HG03135 (cell line): ENCODE data around the gene SEL1L.
"Not testable (repeated sequence)": the region's sequence is repeated elsewhere in the genome, so short reads cannot be mapped to it uniquely, and the experiment has no call there.

ENCODE experiments used
- ATAC-seq: cut with Tn5 transposase; IDR thresholded peaks from one replicate; pipeline ENCODE4 v1.9.1; 2021; ENCODE audit warnings: mild to moderate bottlenecking, moderate library complexity; ENCODE audit not compliant: unreplicated experiment

The SEL1L gene

DNA sequence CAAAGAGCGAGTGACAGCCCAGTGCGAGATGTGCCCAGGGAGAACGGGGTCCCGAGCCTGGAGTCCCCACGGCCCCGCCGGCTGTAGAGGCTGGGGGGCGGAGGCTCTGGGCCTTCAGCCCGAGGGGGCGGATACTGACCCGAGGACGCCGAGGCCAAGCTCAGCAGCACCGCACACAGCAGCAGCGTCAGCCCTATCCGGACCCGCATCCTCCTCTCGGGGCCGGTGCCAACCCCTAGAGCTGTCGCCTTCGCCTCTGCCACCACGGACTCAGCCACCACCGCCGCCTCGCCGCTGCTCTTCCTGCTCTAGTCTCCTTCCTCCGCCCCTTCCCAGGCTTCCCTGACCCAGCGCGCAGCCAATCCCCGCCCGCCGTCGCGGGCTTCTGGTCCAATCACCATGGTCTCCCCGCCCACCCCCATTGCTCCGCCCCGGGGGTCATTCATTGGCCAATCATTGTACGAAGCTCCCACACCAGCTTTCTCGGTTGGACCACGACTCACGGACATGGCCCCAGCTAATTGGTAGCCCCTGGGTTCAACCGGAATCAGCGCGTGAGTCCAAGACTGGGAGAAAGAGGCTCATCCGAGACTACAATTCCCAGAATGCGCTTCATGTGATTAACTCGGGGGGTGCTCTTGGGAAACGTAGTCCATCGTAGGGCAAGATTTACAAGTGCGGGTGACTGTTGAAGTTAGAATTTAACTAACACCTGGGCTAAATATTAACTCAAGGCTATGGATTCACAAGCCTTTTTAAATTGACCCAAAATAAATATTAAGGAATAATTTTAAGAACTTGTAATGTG, at the start of gene SEL1L:
Gene SEL1L (minus strand): TSS at position 318 of the 808 bp plus-strand sequence. CDS start 109 bp downstream, at position 209.
- ATAC-seq, result peak; percentile 95

DNA sequence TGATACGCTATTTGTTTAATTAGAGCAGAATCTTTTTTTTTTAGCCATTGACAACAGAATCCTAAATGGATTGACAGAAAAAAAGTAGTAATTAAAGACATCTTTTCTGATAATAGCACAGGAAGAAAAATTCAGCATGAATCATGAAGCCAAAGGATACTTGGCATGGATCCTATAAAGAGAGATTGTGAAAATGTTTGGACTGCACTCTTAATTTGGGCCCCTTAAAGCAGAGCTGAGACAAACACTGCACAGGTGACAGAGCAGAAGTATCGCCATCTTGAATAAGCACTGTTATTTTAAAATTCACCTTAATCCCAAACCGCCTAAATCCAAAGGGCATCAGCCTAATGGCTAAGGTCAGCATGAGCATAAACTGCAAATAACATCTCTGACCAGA, 48.8 kb upstream of the SEL1L start:
- no peak for ATAC-seq

DNA sequence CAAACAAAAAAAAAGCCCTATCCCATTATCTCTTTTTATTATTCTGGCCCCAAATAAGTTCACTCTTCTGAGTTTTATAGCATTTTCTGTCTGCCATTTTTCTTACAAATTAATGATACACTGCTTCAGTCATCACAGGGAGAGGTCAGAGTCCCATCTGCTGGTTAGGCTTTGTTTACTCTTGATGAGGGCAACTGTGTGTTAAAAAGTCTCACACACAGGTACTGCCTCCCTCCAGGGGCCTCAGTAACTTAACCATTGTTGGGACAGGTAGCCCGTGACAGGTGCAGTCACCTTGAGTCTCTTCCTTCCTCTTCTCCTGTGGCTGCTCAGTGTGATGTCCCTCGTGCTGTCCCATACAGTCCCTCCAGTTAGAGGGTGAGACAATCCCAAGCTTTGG, 45.5 kb upstream of the SEL1L start:
- ATAC-seq, result no peak

DNA sequence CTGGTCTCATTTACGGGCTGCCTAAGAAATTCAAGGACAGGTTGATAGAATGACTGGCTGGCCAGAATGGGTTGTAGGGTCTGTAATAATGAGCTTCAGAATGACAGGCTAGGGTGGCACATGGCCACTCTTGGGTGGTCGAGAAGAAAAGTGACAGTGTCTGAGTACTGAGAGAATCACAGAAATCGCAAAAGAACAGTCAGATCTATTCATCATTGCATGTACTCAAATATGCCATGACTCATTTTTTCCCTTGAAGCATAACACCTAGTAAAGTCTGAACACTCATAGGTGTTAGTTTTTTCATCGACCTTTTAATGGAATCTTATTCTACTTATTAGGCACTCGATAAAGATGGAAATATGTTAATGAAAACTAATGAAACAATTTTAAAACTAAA, 37.8 kb upstream of the SEL1L start:
- ATAC-seq, result no peak

DNA sequence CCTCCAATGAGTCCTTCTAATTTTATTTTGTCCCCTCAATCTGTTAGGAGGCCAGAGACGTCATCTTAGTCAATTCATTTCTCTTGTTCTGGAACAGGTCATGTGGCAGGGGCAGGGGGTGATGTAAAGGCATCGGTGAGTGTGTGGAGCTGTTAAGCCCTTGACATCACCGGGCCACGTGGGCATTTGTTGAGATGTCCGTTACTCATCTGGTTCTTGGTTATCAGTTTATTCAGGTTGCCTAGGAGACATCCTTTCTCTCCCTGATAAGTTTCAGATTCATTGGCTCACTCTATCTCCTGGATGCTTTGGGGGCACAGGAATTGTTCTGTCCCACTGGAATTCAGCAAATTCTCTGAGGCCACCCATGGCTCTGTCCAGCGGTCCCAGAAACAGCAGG, 33.6 kb upstream of the SEL1L start:
- no peak for ATAC-seq

DNA sequence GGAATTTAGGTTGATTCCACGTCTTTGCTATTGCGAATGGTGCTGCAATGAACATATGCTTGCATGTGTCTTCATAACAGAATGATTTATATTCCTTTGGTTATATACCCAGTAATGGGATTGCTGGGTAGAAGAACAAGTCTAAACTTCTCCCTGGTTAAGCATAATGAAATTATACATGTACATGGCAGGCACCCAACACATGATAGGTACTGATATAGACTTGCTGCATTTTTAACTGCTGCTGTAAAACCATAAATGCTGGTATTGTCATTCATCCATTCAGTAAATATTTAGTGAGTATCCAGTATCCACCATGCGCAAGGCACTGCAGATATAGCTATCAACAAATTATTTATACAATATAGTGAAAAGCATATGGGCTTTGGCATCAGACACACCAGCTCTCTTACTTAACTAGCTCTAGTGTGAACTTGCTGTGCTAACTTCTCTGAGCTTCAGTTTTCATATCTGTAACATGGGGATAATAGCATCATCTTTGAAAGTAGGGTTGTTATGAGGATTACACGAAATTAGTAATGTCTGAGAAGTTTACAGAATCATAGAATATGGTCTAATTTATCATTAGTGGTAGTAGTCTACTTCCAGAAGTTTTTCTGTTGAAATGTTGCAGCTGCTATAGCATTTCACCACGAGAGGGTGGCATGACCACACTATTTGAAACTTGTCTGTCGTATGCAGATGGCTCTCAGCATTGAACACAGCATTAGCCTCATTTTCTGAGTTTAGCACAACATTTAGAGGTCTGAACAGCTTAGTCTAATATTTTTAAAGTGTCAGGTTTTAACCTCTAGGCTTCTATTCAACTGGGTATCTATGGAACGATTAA, 32.0 kb upstream of the SEL1L start:
- ATAC-seq, result no peak

DNA sequence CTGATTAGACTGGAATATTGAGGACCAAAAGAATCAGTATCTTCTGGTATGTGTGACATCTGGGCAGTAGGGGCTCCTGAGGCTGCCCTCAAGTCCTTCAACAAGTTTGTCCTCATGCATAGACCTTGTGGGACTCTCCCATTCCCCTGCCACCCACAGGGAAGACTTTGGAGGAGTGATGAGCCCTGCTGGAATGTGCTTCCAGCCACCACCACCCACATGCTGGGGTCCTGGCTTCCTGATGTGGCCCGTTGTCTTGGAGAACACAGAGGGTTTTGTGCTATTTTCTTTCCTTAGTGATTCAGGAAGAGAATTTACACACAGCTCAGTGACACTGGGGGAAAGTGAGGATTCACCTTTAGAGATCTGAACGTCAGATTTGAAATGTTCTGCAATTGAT, 29.2 kb upstream of the SEL1L start:
- ATAC-seq, result no peak

DNA sequence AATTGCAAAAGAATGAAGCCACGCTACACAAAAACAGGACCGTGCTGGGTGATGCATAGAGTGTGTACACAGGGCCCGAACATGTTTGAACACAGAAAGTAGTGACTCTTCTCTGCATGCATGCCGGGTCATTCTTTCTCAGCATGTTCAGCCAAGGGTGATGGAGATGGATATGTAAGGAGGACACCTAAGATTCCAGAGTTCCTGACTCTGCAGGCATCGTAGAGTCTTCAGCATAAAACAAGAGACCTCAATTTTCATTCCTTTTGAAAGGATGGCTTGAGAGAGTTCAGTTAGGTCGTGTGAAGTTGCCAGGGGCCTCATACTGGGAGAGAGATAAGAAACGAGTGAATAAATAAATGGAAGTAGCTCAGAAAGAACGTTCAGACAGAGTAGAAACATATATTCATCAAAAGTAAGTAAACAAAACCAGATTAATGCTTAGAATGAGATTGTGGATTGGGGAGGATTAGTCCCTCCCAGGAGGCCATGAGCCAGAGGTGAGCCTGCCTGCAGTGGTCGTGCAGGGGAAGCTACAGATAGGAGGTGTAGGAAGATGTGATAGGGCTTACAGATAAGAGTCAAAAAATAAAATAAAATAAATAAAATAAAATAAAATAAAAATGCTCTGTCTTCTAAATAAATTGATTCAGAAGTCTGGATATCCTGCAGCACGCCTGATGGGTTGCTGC, 27.6 kb upstream of the SEL1L start:
- no peak for ATAC-seq

DNA sequence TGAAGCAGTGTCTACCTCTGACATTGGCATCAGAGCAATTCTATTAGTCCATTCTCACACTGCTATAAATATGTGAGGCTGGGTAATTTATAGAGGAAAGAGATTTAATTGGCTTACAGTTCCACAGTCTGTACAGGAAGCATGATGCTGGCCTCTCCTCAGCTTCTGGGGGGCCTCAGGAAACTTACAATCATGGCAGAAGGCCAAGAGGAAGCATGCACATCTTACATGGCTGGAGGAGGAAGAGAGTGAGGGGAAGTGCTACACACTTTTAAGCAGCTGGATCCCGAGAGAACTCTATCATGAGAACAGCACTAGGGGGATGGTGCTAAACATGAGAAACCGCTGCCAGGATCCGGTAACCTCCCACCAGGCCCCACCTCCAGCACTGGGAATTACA, 25.7 kb upstream of the SEL1L start:
- no peak for ATAC-seq

DNA sequence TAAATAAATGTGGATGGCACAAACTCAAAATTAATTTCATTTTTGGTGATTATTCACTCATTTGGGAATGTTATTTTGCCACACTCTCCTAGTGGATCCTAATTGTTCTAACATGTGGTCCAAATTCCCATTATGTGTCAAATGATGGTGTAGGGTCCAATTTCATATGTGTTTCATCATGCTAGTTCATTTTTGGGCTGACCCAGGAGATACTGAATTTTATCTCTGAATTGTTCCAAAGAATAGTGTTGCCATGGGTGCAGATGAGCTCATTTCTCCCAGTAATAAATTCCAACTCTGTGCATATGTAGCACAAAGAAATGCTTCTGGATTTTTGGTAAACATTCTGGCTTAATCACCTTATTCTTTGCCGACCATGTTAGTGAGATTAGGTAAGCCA, 23.5 kb upstream of the SEL1L start:
- ATAC-seq, result no peak

DNA sequence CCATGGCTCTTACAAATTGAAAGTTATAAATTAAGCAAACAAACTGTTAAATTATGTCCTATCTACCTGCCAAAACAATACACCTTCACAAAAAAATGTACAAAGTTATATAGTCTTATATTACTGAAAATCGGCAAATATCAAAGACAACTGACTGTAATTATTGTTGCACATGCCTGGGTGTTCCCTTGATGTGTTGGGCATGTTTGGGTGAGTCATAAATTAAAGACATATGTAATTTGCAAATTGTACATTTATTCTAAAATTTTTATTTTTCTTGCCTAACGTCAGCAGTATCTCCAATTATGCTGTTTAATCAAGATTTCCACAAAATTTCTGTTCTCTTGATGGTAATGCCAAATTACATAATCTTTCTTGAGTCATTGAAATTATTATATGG, 22.0 kb upstream of the SEL1L start:
- ATAC-seq, result no peak

DNA sequence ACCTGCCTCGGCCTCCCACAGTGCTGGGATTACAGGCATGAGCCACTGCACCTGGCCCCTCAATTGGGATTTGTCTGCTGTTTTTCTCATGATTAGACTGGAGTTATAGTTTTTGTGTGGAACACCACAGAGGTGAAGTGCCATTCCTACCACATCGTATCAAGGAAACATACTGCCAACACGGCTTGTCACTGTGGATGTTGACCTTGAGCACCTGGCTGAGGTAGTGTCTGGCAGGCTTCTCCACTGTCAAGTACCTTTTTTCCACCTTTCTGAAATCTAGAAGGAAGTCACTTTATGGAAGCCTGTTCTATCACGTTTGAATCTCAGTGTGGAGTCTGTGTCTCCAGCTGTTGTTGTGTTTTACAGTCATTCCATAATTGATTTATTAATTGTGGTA, 21.4 kb upstream of the SEL1L start:
- no peak for ATAC-seq

DNA sequence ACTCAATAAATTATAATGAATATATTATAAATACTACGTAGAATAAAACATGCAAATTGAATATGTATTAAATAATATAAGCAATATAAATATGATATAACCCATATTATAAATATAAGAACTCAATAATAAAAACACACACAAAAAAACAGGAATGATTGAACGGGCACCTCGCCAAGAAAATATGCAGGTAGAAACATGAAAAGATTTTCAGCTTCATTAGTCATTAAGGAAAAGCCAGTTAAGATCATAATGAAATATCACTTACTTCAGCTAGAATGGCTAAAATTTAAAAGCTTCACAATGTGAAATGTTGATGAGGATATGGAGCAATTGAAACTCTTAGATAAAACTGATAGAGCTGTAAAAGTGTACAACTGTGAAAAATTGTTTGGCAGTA, 17.8 kb upstream of the SEL1L start:
- no peak for ATAC-seq

DNA sequence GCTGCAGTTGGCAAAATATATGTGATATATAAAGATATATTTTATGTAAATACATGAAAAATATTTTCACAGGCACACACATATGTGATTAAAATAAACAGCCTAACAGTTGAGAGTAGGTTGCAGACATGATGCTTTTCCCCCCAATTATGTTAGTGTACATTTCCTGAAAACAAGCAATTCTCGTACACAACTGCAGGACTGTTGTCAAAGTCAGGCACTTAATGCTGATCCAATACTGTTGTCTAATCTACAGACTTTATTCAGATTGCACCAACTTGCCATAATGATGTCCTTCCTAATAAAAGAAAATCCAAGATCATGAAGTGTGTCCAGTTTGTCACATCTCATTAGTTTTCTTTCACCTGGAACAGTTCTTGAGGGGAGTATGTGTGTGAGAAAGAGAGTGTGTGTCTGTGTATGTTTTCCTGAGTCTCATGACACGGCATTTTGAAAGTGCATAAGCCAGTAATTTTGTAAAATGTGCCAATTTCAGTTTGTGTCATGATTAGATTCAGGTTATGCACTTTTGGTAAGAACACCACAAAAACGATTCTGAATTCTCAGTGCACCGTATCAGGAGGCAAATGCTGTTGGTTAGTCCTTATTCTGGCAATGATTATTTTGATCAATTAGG, 16.5 kb upstream of the SEL1L start:
- ATAC-seq, result peak; percentile 84

DNA sequence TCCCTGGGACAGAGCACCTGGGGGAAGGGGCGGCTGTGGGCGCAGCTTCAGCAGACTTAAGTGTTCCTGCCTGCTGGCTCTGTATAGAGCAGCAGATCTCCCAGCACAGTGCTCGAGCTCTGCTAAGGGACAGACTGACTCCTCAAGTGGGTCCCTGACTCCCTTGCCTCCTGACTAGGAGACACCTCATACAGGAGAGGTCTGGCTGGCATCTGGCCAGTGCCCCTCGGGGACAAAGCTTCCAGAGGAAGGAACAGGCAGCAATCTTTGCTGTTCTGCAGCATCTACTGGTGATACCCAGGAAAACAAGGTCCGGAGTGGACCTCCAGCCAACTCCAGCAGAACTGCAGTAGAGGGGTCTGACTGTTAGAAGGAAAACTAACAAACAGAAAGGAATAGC, 7.6 kb upstream of the SEL1L start:
- not testable (repeated sequence) for ATAC-seq

DNA sequence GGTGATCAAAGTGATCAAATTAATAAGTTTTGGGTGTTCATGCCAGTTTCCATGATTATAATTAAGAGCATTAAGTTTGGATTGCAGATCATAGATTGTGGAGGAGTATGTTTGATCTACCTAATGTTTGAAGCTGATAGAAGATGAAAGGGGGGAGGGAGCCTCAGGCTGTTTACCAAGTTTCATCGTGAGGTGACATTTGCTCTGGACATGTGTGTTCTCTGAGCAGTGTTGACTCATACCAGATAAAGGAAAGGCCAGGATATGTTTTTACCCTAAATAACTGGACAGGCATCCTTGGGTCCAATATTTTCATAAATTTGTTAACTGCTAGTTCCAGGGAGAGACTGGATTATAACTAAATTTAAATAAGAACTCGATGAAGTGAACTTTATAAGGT, 3.5 kb upstream of the SEL1L start:
- no peak for ATAC-seq

DNA sequence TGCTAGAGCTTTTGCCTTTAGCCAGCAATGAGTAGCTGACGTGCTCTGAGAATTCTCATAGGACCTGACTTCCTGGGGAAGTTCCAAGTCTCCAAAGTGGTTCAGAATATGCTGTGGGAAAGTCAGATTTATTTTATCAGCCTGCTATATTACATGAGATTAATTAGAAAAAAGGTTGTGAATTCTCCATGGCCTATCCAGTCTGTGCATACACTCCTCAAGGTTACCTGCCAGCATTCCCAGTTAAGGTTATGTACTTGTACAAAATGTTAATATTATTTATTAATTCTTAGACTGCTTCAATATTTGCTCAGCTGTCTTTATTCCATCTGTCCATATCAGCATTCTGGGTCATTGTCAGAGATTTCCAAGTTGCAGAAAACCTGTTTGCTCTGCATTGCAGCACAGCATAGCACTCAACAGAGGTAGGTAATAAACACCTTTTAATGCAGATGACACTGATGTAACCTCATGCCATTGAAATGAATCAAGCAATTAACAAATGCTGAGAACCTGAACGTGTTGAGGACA, 2.7 kb upstream of the SEL1L start:
- no peak for ATAC-seq

DNA sequence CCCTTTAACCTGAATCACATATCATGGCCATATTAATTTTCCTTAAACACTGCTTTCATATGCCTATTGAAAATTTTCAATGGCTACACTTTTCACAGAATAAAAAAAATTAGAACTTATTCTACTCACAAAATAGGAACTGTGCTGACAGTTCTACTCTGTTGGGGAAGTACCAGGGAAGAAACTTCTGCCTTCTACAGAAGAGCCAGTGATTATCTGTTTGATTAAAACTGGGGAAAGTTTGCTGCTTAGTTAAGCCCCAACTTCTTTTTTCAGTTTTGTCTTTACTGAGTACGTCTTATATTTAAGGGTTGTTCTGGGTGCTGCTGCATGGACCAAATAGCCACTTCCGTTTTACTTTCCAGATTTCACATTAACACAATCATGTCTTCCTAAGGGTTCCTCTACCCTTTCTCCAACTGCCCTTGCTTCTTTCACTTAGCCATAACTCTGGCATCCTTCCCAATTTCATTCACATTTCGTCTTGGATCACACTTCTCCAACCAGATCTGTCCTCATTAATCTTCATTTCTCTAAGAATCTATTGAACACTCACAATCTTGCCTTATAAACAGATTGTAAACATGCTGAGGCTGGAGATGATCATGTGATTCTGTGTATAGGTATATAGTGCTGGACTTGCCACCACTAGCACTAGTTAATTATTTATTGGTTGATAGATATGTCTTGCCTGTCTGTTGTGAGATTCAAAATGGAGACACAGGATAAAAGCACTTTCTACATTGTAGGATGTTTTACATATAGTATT, 1.9 kb upstream of the SEL1L start:
- peak; percentile 15 for ATAC-seq

DNA sequence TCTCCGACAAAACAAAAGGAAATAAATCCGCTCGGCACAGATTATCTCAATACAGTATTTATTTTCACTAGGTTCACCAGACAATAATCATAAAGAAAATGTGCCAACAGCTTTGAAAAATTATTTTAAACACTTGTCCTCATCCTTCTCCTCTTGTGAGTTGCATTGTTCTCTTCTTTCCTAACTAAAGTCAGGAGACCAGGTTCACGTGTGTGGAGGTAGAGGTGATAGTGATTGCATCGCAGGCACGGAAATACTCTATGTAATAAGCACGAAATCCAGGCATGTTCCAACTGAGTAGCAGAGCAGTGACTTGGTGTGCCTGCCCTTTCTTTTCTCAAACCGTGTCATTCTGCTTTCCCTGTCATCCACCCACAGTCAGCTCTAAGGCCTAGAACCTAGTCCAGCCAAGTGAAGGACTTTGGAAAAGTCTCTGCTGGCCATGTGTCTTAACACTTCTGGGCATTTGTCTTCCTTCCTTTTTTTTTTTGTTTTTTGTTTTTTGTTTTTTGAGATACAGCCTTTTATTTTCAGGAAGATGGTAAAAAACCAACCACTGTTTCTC, 939 bp upstream of the SEL1L start:
- no peak for ATAC-seq

DNA sequence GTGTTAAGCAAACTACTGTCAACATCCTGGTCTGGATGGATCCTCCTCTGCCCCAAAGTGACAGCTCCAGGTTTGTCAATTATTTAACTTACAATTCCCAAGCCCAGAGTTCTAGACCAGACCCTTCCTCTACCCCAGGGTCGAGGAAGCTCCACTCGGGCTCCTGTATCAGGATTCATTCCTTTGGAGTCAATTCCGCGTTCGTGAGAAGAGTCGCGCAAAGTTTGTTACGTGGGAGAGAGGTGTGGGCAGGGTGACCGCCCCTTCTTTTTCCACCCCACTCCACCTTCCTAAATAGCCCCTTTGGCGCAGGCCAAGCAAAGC, 479 bp downstream of the SEL1L start:
- no peak for ATAC-seq
